Measurements from ENCODE around the gene GRAMD1A.
"Not testable (repeated sequence)": the region's sequence is repeated elsewhere in the genome, so short reads cannot be mapped to it uniquely, and the experiment has no call there.

GRAMD1A gene

GRCh38 chr19:35027851-35028599 lies 27.9 kb downstream of the GRAMD1A start:
- peaks cover 54% of the 10 kb centered on the region for H3K36me3 ChIP-seq (ENCODE audit: insufficient read depth, low read depth, low read length)
- H3K27me3 ChIP-seq (ENCODE audit: insufficient read depth, low read length), result peaks cover 29% of the 10 kb centered on the region
- H3K9ac ChIP-seq (ENCODE audit: low read depth, low read length), result no peak overlapping the region
- H3K9me3 ChIP-seq (ENCODE audit: insufficient read depth, low read depth, low read length), result no peaks in the 10 kb centered on the region
- H3K4me1 ChIP-seq (ENCODE audit: insufficient read depth, low read length), result peaks cover 4% of the 10 kb centered on the region; the same call in 1 of the 2 replicates
- H3K27ac ChIP-seq (ENCODE audit: low read length), result no peak overlapping the region
- H3K4me3 ChIP-seq (ENCODE audit: low read length), result no peak overlapping the region

GRCh38 chr19:35028600-35028885 lies 28.4 kb downstream of the GRAMD1A start:
- Histone ChIP-seq H3K27me3 (ENCODE audit: insufficient read depth, low read length) (peaks cover 34% of the 10 kb centered on the region), H3K36me3 (ENCODE audit: insufficient read depth, low read depth, low read length) (peaks cover 49% of the 10 kb centered on the region)
- not testable (repeated sequence) for H3K4me1 ChIP-seq (ENCODE audit: insufficient read depth, low read length); H3K4me3 ChIP-seq (ENCODE audit: low read length); H3K9ac ChIP-seq (ENCODE audit: low read depth, low read length); H3K27ac ChIP-seq (ENCODE audit: low read length); H3K9me3 ChIP-seq (ENCODE audit: insufficient read depth, low read depth, low read length)

- peaks cover 38% of the 10 kb centered on the region for H3K27me3 ChIP-seq (ENCODE audit: insufficient read depth, low read length)
- not testable (repeated sequence) for H3K4me3 ChIP-seq (ENCODE audit: low read length); H3K27ac ChIP-seq (ENCODE audit: low read length); H3K4me1 ChIP-seq (ENCODE audit: insufficient read depth, low read length); H3K9me3 ChIP-seq (ENCODE audit: insufficient read depth, low read depth, low read length); H3K9ac ChIP-seq (ENCODE audit: low read depth, low read length)
- peaks cover 41% of the 10 kb centered on the region for H3K36me3 ChIP-seq (ENCODE audit: insufficient read depth, low read depth, low read length)
These were observed 29.2 kb downstream of the GRAMD1A start for GRCh38 chr19:35029275-35029736.

- Histone ChIP-seq H3K4me1 (ENCODE audit: insufficient read depth, low read length) (peaks cover 4% of the 10 kb centered on the region; the same call in 1 of the 2 replicates), H3K36me3 (ENCODE audit: insufficient read depth, low read depth, low read length) (peaks cover 36% of the 10 kb centered on the region), H3K27ac (ENCODE audit: low read length) (no peak overlapping the region), H3K27me3 (ENCODE audit: insufficient read depth, low read length) (peaks cover 38% of the 10 kb centered on the region), H3K9me3 (ENCODE audit: insufficient read depth, low read depth, low read length) (no peaks in the 10 kb centered on the region), H3K9ac (ENCODE audit: low read depth, low read length) (no peak overlapping the region), H3K4me3 (ENCODE audit: low read length) (peak overlapping the region; percentile 61; the same call in 1 of the 2 replicates)
These were observed 29.7 kb downstream of the GRAMD1A start for GRCh38 chr19:35029737-35030256.

GRCh38 chr19:35030257-35031071 lies 30.3 kb downstream of the GRAMD1A start, which contains the start of gene SCN1B:
SCN1B (plus strand) TSS chr19:35030470; CDS start chr19:35030821, 351 bp downstream.
- Histone ChIP-seq H3K27me3 (ENCODE audit: insufficient read depth, low read length) (peaks cover 38% of the 10 kb centered on the region), H3K4me3 (ENCODE audit: low read length) (peak within 1 kb of the TSS; percentile 68), H3K36me3 (ENCODE audit: insufficient read depth, low read depth, low read length) (peaks cover 29% of the 10 kb centered on the region), H3K4me1 (ENCODE audit: insufficient read depth, low read length) (peaks cover 4% of the 10 kb centered on the region; the same call in 1 of the 2 replicates), H3K27ac (ENCODE audit: low read length) (no peak within 1 kb of the TSS), H3K9me3 (ENCODE audit: insufficient read depth, low read depth, low read length) (no peaks in the 10 kb centered on the region), H3K9ac (ENCODE audit: low read depth, low read length) (peak within 1 kb of the TSS; percentile 46; the same call in 1 of the 2 replicates)

- H3K9ac ChIP-seq (ENCODE audit: low read depth, low read length), result peak overlapping the region; percentile 46; the same call in 1 of the 2 replicates
- no peak overlapping the region for H3K27ac ChIP-seq (ENCODE audit: low read length)
- H3K36me3 ChIP-seq (ENCODE audit: insufficient read depth, low read depth, low read length), result peaks cover 21% of the 10 kb centered on the region
- peaks cover 38% of the 10 kb centered on the region for H3K27me3 ChIP-seq (ENCODE audit: insufficient read depth, low read length)
- H3K4me1 ChIP-seq (ENCODE audit: insufficient read depth, low read length), result peaks cover 4% of the 10 kb centered on the region; the same call in 1 of the 2 replicates
- H3K9me3 ChIP-seq (ENCODE audit: insufficient read depth, low read depth, low read length), result no peaks in the 10 kb centered on the region
- H3K4me3 ChIP-seq (ENCODE audit: low read length), result peak overlapping the region; percentile 68
These were observed 31.2 kb downstream of the GRAMD1A start for GRCh38 chr19:35031072-35031881.

GRCh38 chr19:35032356-35032865 lies 32.3 kb downstream of the GRAMD1A start:
- peaks cover 38% of the 10 kb centered on the region for H3K27me3 ChIP-seq (ENCODE audit: insufficient read depth, low read length)
- no peak overlapping the region for H3K4me3 ChIP-seq (ENCODE audit: low read length)

GRCh38 chr19:35033067-35034004 lies 33.2 kb downstream of the GRAMD1A start:
- H3K4me1 ChIP-seq (ENCODE audit: insufficient read depth, low read length), result peaks cover 4% of the 10 kb centered on the region; the same call in 1 of the 2 replicates
- H3K36me3 ChIP-seq (ENCODE audit: insufficient read depth, low read depth, low read length), result peaks cover under 1% of the 10 kb centered on the region; the same call in 1 of the 2 replicates
- H3K27ac ChIP-seq (ENCODE audit: low read length), result no peak overlapping the region
- H3K27me3 ChIP-seq (ENCODE audit: insufficient read depth, low read length), result peaks cover 38% of the 10 kb centered on the region
- H3K9me3 ChIP-seq (ENCODE audit: insufficient read depth, low read depth, low read length), result no peaks in the 10 kb centered on the region
- no peak overlapping the region for H3K9ac ChIP-seq (ENCODE audit: low read depth, low read length)
- H3K4me3 ChIP-seq (ENCODE audit: low read length), result no peak overlapping the region

More at GRCh38 chr19:35032356-35032865, 32.3 kb downstream of the GRAMD1A start:
- Histone ChIP-seq H3K27ac (ENCODE audit: low read length) (no peak overlapping the region), H3K4me1 (ENCODE audit: insufficient read depth, low read length) (peaks cover 4% of the 10 kb centered on the region; the same call in 1 of the 2 replicates), H3K9ac (ENCODE audit: low read depth, low read length) (no peak overlapping the region), H3K36me3 (ENCODE audit: insufficient read depth, low read depth, low read length) (peaks cover 10% of the 10 kb centered on the region), H3K9me3 (ENCODE audit: insufficient read depth, low read depth, low read length) (no peaks in the 10 kb centered on the region)

GRCh38 chr19:35034005-35034502 lies 33.9 kb downstream of the GRAMD1A start:
- H3K36me3 ChIP-seq (ENCODE audit: insufficient read depth, low read depth, low read length), result no peaks in the 10 kb centered on the region; the same call in 1 of the 2 replicates
- H3K27me3 ChIP-seq (ENCODE audit: insufficient read depth, low read length), result peaks cover 38% of the 10 kb centered on the region
- H3K27ac ChIP-seq (ENCODE audit: low read length), result no peak overlapping the region
- peaks cover 4% of the 10 kb centered on the region; the same call in 1 of the 2 replicates for H3K4me1 ChIP-seq (ENCODE audit: insufficient read depth, low read length)
- H3K9ac ChIP-seq (ENCODE audit: low read depth, low read length), result no peak overlapping the region
- no peaks in the 10 kb centered on the region for H3K9me3 ChIP-seq (ENCODE audit: insufficient read depth, low read depth, low read length)
- H3K4me3 ChIP-seq (ENCODE audit: low read length), result no peak overlapping the region

Data from iPS-20b (cell line).